Activated T-cell treated with anti-CD3 and anti-CD28 coated beads for 24 hours (primary cell): ENCODE data around the gene CEP97.
"Not testable (repeated sequence)": the region's sequence is repeated elsewhere in the genome, so short reads cannot be mapped to it uniquely, and the experiment has no call there.

Experiments used
- DNase-seq: peaks from one replicate; pipeline ENCODE4 v3.0.0-alpha.2; 2020; ENCODE audit warnings: low read depth

CEP97 gene

DNA sequence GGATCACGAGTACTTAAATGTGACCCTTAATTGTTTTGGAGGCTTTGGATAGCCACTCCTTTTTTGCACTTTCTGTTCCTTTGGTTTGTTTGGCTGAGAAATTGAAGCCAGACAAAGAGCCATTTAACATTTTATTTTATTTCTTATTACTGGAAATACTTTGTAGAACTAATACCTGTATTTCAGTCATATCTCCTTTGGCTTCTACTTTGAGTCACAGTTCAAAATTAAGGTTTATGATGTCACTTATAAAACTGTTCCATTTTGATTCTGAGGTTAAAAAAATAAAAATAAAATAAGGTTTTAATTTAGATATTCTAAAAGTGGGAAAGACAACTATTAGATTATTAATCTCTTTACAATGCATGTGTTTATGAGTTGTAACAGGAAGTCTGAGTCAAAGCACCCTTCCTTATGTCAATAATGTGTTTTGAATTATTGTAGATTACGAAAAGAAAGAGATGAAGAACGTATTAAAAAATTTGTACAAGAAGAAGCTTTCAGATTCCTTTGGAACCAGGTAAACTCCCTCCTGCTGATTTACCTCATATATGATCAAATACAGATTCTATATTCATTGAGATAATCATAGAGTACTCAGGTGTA is 37.7 kb downstream of the CEP97 start:
- DNase-seq: no peak

DNA sequence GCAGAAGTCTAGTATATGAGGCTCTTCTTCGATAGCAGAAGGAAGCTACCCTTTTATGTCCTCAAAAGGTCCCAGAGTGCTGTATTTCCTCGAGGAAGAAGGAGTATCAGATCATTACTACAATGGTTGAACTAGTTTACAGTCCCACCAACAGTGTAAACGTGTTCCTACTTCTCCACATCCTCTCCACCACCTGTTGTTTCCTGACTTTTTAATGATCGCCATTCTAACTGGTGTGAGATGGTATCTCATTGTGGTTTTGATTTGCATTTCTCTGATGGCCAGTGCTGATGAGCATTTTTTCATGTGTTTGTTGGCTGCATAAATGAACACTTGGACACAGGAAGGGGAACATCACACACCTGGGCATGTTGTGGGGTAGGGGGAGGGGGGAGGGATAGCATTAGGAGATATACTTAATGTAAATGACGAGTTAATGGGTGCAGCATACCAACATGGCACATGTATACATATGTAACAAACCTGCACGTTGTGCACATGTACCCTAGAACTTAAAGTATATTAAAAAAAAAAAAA is 53.4 kb downstream of the CEP97 start:
- not testable (repeated sequence) for DNase-seq

DNA sequence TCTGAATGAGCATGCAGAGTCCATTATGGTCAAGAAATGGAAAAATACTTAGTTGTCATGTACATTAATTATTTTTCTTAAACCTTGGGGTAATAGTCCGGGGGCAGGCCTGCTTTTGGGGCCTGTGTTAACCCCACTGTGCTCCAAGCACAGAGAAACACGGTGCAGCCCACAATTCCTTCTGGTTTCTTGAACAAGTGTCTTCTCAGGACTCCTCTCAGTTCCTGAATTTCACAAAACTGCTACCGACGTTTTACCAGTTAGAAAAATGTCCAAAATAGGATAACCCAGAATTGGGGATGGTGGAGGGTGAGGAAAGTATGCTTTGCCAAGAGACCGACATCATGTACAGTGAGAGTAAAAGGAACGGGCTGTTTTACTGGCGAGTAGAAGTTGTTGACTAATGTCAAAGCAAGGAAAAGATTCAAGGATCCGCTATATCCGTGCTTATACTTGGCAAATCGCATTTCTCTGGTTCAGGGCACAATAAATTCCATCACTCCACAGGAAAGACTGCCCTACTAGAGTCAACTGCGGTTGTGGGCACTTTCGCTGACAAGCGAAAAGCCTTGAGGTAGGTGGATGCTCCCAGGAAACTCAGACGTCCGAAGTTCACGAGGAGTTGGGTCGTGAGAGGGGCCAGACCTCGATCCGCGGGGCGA is 54.1 kb downstream of the CEP97 start:
- DNase-seq: no peak

DNA sequence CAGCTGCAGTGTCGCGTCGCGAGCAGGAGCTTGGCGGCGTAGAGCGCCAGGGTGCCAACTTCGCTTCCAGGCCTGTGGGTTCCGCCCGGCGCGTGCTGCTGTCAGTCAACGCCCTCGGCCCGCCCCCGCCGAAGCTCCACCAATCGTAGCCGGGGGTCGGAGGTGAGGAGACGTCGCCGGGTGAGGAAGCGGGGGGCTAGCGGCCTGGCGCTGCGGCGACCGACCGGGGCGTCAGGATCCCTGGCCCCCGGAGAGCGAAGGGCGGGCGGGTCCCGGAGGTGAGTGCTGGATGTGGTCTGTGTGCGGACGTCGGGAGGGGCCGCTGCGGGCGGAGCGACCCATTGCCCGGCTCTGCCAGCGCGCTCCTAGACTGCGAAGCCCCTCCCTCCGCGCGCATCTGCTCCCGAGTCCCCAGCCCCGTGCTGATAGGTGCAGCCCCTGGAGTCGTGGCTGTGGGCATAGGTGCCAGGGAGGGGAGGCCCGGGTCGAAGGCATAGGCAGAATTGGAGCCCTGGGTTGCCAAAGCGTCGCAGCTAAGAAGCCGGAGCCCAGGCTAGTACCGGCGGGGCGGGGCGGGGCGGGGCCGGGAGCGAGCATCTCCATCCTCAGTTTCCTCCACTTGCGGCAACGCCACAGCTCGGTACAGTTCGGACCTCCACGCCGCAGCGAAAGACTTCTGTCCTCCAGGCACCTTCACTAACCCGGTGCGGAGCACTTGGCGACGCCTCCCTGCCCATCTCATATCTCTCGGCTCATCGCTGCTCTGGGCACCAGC is 54.8 kb downstream of the CEP97 start, which contains the start of gene NXPE3:
Gene NXPE3, plus strand, starts transcription at position 165 of the 775 bp plus-strand sequence. CDS start 6,386 bp downstream, outside the sequence.
- peak; percentile 92 for DNase-seq

GRCh38 chr3:101779822-101780381 is 55.5 kb downstream of the CEP97 start:
- DNase-seq: no peak

DNA sequence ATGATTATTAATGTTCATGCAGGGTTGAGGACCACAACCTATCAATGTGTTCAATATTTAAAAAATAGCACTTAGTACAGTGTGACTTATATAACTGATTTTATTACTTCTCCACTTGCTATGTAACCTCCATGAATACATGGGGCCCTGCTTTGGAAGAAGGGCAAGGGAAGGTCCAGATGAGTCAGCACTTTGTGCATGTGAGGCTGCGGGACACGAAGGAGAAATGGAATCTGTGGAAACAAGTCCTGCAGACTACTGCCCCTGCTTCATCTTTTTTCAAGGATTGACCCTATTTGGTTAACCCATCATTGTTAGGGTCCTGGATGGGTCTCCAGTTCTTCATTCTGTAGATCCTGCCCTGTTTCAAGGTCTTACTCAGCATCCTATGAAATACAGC is 56.2 kb downstream of the CEP97 start:
- no peak for DNase-seq

DNA sequence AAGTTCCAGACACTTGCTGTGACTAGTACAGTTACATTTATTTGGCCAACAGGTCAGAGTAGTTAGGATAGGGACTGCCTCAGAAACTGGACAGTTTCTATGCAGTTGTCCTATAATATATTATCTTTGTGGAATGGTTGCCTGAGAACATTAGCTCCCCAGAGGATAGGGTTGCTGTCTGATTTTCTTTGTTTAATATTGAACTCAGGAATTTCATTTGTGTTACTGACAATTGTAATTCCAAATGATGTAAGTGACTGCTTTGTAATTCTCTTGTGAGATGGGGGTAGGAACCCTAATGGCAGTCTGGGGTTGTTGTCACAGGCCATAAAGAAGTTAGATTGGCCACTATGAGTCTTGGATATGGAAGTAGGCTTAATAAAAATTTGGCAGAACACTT is 56.8 kb downstream of the CEP97 start:
- DNase-seq: no peak

GRCh38 chr3:101784855-101785613 is 60.6 kb downstream of the CEP97 start:
- no peak for DNase-seq

DNA sequence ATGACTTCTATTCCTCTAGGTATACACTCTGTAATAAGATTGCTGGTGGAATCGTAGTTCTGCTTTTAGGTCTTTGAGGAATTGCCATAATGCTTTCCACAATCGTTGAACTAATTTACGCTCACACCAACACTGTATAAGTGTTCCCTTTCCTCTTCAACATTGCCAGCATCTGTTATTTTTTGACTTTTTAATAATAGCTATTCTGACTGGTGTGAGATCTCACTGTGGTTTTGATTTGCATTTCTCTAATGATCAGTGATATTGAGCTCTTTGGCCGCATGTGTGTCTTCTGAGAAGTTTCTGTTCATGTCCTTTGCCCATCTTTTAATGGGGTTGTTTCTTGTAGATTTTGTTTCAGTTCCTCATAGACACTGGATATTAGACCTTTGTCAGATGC is 67.4 kb downstream of the CEP97 start:
- no peak for DNase-seq

- no peak for DNase-seq
Measured at GRCh38 chr3:101796077-101796680, 71.8 kb downstream of the CEP97 start.

GRCh38 chr3:101801174-101801573 is 76.8 kb downstream of the CEP97 start:
- no peak for DNase-seq

DNA sequence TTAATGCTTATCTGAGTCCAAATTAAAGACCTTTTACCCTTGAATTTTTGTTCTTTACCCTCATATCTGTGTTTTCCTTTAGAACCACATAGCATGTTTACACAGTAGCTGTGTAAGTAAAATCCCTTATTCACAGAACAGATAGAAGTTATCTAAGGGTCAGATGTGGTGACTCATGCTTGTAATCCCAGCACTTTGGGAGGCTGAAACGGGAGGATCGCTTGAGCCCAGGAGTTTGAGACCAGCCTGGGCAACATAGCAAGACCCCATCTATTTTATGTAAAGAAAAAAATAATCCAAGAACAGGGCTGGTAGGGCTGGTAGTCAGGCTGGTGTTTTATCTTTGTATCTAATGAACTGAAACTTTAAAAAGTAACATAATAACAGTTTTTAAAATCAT is 77.8 kb downstream of the CEP97 start:
- DNase-seq: no peak

- DNase-seq: peak; percentile 45
Measured at GRCh38 chr3:101803173-101803782, 78.9 kb downstream of the CEP97 start.

DNA sequence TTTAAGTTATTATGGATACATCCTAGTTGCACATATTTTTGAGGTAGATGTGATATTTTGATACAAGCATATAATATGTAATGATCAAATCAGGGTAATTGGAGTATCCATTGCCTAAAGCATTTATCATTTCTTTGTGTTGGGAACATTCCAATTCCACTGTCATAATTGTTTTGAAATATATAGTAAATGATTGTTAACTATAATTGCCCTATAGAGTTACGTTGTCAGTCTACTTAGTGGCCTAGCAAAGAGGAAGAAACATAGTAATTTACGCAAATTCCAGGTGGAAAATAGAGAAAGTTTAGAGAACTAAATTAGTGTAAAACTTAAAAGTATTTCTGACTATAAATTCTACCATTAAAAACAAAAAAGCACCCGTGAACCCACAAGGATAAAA is 79.5 kb downstream of the CEP97 start:
- DNase-seq: no peak

GRCh38 chr3:101806491-101806890 is 82.1 kb downstream of the CEP97 start:
- DNase-seq: no peak

GRCh38 chr3:101807888-101808287 is 83.5 kb downstream of the CEP97 start:
- no peak for DNase-seq

- DNase-seq: peak; percentile 20
Measured at GRCh38 chr3:101809178-101810021, 85.0 kb downstream of the CEP97 start.

DNA sequence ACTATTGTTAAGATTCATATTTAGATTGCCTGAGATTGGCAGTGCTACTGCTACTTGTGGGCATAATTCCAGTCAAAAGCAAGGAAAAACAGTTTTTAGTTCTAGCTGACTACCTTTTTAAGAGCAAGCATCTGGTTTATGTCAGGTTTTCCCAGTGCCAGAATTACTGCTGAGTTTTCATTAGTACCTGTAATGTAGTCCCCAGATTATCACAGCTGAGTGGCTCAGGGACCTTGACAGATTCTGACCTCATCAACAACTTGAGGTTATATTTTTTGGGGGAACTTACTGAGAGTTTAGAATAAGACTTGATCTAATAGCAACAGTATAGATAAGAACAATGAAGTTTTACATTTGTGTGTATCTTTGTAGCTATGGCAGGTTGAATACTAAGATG is 85.6 kb downstream of the CEP97 start:
- no peak for DNase-seq

DNA sequence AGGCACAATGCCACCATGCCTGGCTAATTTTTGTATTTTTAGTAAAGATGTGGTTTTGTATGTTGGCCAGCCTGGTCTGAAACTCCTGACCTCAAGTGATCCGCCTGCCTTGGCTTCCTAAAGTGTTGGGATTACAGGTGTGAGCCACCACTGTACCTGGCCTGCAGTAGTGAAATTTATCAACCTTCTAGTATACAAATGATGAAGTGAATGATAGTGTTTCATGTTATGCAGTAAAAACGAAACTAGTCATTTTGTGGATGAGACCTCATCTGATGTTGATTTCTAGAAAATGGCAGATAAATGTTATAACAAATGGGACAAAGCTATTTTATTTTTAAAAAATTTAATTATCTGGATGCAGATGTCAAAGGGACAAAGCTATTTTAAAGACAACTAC is 87.5 kb downstream of the CEP97 start:
- no peak for DNase-seq

GRCh38 chr3:101812895-101813294 is 88.5 kb downstream of the CEP97 start:
- DNase-seq: no peak
